Suppressor macrophage treated with lipopolysaccharide for 1 hour (primary cell): Measurements from ENCODE around the gene DRG2.

Experiments
- DNase-seq, 3 donors: peaks; one replicate each; pipeline ENCODE4 v3.0.0-alpha.2; 2020 to 2022

Gene DRG2

GRCh38 chr17:18144855-18145254 lies 57.1 kb downstream of the DRG2 start:
- peak; percentile 62 to 73 (median 67) for DNase-seq

- DNase-seq = no peak
Observed at GRCh38 chr17:18145811-18146210, 58.1 kb downstream of the DRG2 start.

DNA sequence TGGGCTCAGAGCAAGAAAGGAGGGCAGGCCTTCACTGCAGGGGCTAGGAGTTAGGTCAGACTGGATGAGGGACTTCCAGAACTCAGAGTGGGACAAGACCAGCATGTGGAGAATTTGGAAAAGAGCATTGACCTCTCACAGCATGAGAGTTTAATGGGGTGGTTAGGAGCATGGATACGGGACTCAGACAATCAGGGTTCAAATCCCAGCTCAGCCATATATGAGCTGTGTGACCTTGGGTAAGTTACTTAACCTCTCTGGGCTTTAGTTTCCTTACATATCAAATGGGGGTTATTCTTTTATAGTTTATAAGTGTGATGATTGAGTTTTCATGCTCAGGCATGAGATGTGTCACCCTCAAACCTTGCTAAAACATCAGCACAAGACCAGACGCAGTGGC lies 58.5 kb downstream of the DRG2 start:
- no peak for DNase-seq

- no peak for DNase-seq
Observed at GRCh38 chr17:18146980-18147379, 59.2 kb downstream of the DRG2 start.

DNA sequence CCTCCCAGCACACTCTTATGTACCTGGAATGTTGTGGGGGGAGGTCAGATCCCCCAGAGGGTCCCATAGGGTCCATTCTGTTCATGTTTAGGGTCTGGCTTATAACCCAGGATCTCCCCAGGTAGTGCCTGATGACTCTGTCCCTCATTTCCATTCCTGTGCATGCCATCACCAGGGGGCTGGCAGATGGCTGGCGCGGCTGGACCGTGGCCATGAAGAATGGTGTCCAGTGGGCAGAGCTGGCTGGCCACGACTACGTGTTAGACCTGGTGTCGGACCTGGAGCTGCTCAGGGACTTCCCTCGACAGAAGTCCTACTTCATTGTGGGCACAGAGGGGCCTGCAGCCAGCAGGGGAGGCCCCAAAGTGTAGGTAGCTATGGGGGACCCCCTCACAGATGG lies 60.8 kb downstream of the DRG2 start:
- no peak for DNase-seq

DNA sequence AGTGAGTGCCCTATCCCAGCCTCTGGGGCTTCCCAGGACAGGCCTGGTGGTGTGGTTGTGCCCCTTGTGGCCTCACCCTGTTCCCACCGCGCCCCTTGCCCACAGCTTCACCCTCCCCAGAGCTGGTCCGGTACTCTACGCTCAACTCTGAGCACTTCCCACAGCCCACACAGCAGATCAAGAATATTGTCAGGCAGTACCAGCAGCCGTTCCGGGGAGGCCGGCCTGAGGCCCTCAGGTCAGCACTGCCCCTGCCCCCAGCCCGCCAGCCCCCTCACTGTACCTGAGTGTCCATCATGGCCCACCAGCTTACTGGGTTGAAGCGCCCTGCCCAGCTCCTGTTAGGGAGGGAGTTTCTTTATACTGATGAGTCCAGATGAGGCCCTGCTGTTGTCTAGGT lies 63.5 kb downstream of the DRG2 start:
- no peak for DNase-seq

DNA sequence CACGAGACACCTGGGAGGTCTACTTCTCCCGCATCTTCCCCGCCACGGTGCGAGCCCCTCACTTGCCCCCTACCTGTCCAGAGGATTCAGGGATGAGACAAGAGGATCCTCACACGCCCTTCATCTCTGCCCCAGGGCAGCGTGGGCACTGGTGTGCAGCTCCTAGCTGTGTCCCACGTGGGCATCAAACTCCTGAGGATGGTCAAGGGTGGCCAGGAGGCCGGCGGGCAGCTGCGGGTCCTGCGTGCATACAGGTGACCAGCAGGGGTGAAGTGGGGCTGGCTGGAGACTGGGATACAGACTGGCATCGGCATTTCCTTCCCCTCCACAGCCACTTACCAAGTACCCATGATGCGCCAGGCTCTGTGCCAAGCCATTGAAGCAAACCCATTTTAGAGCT lies 67.4 kb downstream of the DRG2 start:
- no peak for DNase-seq

DNA sequence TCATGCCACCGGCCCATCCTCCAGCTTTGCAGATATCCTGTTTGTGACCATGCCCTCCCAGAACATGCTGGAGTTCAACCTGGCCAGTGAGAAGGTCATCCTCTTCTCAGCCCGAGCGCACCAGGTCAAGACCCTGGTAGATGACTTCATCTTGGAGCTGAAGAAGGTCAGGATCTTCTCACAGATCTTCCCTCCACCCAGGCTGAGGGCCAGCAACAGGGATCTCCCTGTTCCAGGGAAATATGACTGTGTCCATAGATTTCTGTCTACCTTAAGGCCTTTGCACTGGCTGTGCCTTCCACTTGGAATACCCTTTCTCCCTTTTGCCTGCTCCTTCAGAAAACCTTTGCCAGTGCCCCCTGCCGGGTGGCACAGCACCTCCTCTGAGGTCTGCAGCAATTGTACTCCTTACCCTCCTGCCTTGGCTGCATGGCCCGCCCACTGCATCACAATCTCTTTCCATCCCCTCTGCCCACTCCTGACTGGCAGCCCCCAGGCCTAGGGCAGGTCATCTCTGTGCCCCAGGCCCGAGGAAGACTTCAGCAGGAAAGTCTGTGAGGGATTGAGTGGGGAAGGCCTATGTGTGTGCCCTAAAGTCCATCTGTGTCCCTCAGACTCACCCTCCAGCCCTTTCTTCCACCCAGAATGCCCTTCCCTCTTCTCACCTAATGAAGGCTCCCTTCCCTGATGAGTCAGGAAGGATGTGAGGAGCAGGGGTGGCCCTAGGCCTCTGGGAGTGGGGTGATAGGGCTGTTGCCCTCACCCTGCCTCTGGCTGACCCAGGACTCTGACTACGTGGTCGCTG lies 68.6 kb downstream of the DRG2 start:
- DNase-seq = peak in 1 of 3 donors; percentile 22

DNA sequence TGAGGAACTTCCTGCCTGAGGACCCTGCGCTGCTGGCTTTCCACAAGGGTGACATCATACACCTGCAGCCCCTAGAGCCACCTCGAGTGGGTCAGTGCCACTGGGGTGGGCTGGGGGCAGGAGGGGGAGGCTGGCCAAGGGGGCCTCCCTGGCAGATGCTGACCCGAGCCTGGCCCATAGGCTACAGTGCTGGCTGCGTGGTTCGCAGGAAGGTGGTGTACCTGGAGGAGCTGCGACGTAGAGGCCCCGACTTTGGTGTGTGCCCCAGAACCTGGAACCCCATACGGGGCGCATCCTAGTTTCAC lies 69.2 kb downstream of the DRG2 start:
- no peak for DNase-seq
